ENCODE measurements around the gene VEPH1.

The VEPH1 gene

GRCh38 chr3:157388976-157389375 lies 114.2 kb downstream of the VEPH1 start:
- DNase-seq (ENCODE audit: low read depth): peak; percentile 12

- DNase-seq (ENCODE audit: low read depth): no peak
Measured at GRCh38 chr3:157387708-157388435, 115.3 kb downstream of the VEPH1 start.

- DNase-seq (ENCODE audit: low read depth): no peak
Measured at GRCh38 chr3:157384491-157384890, 118.7 kb downstream of the VEPH1 start.

- no peak for DNase-seq (ENCODE audit: low read depth)
Measured at GRCh38 chr3:157384031-157384430, 119.2 kb downstream of the VEPH1 start.

DNA sequence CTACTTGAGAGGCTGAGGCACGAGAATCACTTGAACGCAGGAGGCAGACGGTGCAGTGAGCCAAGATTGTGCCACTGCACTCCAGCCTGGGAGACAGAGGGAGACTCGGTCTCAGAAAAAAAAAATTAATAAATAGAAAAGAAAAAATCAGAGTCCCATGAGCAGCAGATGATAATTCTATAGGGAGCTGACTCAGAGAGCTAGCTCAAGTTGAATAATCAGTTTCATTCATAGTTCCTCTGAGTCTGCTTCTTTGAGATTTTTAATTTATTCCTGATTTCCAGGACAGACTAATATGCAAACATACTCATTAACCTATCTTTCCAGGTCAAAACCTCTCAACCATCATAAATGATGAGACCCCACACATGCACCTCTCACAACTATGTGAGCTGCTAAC lies 121.6 kb downstream of the VEPH1 start:
- no peak for DNase-seq (ENCODE audit: low read depth)

GRCh38 chr3:157379525-157380140 lies 123.6 kb downstream of the VEPH1 start:
- DNase-seq (ENCODE audit: low read depth): no peak

- DNase-seq (ENCODE audit: low read depth): no peak
Measured at GRCh38 chr3:157376603-157377300, 126.5 kb downstream of the VEPH1 start.

DNA sequence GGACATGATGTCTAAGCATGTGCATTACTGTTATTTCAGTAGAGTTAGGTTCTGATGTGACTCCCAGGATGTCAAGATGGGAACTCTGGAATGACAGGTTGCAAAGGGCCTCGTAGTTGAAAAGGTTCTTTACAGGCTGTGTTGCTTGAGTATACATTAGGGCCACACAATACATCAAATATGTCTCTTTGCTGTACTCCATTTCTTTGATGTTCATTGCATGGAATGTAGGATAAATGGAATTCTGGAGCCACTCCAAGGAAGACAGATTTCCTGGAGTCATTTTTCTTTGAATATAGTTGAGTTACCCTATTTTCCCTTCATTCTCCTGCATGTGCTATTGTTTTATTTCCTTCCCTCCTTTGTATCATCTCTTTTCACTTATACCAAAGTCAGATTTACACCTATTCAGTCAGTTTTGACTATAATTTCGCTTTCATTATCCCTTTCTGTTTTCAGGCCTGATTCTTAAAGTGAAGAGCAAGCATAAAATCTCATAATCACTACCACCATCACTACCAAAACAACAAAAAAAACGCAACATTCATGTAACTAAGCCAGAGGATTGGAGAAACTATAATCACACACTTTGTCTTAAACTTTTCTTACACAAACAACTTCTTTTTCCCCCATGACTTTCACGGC lies 127.8 kb downstream of the VEPH1 start:
- no peak for DNase-seq (ENCODE audit: low read depth)

DNA sequence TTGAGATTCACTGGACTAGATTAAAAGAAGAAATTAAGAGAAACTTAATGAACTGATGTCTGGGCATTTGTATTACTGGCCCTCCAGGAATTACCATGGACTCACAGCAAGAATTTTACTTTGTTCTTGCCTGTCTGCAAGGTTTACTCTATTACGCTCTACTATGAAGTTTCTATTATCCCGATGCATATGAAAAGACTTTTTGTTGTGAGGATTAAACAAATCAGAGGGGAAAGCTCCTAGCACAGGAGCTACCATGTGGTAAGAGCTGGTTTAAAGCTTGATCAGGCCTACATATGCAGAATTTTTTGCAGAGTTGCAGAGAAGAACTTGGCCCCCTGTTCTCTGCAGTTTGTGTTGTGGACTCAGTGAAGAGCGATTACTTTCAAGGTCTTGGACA lies 128.3 kb downstream of the VEPH1 start:
- no peak for DNase-seq (ENCODE audit: low read depth)

- DNase-seq (ENCODE audit: low read depth): no peak
Measured at GRCh38 chr3:157373783-157374182, 129.4 kb downstream of the VEPH1 start.

DNA sequence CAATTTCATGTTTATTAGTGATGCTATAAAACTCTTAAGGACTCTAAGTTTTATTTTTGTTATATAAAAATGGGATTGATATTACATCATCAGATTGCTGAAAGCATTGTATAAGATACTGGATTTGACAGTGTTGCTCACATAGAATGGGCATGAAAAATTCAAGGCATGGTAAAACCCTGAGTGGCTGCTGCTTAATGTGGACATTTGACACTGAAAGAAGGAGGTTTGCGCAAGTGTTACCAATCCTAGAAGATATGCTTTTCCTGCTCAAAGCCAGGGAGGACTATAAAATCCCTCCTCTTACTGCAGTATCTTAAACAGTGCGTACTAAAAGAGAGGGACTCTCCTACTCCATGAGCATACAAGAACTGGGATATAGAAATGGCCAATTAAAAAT lies 132.3 kb downstream of the VEPH1 start:
- DNase-seq (ENCODE audit: low read depth): peak; percentile 24

- DNase-seq (ENCODE audit: low read depth): no peak
Measured at GRCh38 chr3:157369727-157370421, 133.3 kb downstream of the VEPH1 start.

GRCh38 chr3:157368171-157368570 lies 135.0 kb downstream of the VEPH1 start:
- DNase-seq (ENCODE audit: low read depth): no peak

DNA sequence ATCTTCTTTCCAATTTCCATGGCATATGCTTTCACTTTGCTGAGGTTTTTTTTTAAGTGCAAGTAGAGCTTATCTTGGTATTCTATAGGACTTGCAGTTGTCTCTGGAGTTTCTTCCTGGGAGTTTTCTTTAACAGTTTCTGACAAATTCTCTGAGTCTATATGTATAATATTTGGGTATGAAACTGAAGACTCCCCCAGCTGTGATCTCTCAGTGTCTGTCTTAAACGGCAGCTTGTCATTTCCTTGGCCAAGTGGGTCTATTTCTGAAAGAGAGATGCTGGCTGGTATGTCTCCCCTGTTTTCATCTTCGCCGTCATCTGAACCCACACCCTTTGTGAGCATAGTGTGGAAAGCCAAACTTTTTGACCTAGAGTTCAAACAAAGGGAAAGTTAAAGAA lies 139.8 kb downstream of the VEPH1 start:
- no peak for DNase-seq (ENCODE audit: low read depth)

DNA sequence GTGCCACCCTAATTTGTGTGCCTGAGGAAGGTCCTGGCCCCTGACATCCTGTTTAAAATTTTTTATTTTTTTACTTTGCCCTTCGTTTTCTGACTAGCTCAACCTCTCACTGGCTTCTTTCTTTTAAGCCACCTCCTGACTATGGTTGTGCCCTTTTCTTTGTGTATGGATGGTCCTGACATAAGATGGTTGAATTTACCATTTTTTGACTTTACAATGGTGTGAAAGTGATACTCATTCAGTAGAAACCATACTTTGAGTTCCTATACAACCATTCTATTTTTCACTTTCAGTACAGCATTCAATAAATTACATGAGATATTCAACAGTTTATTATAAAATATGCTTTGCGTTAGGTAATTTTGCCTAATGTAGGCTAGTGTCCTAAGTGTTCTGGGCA lies 140.9 kb downstream of the VEPH1 start:
- DNase-seq (ENCODE audit: low read depth): no peak

GRCh38 chr3:157360044-157360443 lies 143.2 kb downstream of the VEPH1 start:
- peak; percentile 90 for DNase-seq (ENCODE audit: low read depth)

- no peak for DNase-seq (ENCODE audit: low read depth)
Measured at GRCh38 chr3:157356541-157356940, 146.7 kb downstream of the VEPH1 start.

GRCh38 chr3:157355276-157355675 lies 147.9 kb downstream of the VEPH1 start:
- DNase-seq (ENCODE audit: low read depth): no peak

GRCh38 chr3:157354722-157355121 lies 148.5 kb downstream of the VEPH1 start:
- peak; percentile 61 for DNase-seq (ENCODE audit: low read depth)

DNA sequence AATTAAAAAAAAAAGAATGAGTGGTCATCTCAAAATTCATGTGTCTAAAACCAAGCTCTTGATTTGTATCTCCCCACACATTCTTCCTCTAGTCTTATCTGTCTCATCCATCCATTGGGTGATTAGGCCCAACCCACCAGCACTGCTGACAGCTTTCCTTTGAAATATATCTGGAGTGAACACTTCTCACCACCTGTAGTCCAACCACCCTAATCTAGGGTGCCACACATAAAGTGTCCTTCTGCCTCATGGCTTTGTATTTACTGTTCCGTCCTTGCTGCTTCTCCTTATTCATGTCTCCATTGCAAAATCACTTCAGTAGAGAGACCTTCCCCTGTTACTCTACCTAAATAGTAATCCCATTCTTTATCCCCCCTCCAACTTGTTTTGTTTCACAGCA lies 149.0 kb downstream of the VEPH1 start:
- DNase-seq (ENCODE audit: low read depth): no peak

GRCh38 chr3:157353652-157354051 lies 149.6 kb downstream of the VEPH1 start:
- no peak for DNase-seq (ENCODE audit: low read depth)

GRCh38 chr3:157351981-157352380 lies 151.2 kb downstream of the VEPH1 start:
- no peak for DNase-seq (ENCODE audit: low read depth)
